ENCODE data around the gene PPIL1.

- TF ChIP-seq POLR2AphosphoS5 (IDR thresholded peaks at IDR 0.05; ENCODE audit: low read depth, low read length) (no peak), TAF1 (IDR thresholded peaks at IDR 0.05; ENCODE audit: borderline replicate concordance, insufficient read depth, low read length) (no peak), REST (IDR thresholded peaks at IDR 0.05; ENCODE audit: insufficient read depth in 1 of 2, low read depth in 2 of 2, low read length in 2 of 2) (no peak), SIN3A (IDR thresholded peaks at IDR 0.05; ENCODE audit: borderline replicate concordance, insufficient read depth, low read length) (no peak)
Observed at GRCh38 chr6:36837686-36838085, 36.9 kb downstream of the PPIL1 start.

All from PFSK-1 (cell line).